Stimulated activated CD4-positive, alpha-beta T cell treated with anti-CD3 and anti-CD28 coated beads, Interleukin-4, amount 100 ng/mL, for 4 hours (primary cell): ENCODE results near the gene RPS4Y2.

Experiments used
- DNase-seq, 2 experiments: peaks; one replicate each; pipeline ENCODE4 v3.0.0-alpha.2; 2020

Gene RPS4Y2

DNA sequence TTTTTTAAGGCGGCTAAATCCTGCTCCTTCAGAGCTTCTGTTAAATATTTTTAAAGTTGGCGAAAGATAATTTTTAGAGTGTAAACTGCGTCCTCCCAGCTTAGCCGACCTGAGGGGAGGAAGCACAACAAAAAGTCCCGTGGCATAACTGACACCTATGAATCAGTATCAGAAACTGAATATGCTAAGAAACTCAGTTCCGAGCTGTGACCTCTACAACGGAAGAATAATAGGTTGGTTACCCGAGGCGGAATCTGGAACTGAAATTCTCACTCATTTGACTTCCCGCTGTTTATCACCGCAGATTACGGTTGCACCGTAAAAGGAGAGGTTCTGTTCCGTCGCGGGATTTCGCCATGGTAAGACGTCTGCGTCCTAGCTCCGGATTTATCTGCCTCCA, at the start of gene RPS4Y2:
Gene RPS4Y2 (plus strand): TSS at position 301 of the 400 bp plus-strand sequence. CDS start 56 bp downstream, at position 357.
- DNase-seq: no peak

DNA sequence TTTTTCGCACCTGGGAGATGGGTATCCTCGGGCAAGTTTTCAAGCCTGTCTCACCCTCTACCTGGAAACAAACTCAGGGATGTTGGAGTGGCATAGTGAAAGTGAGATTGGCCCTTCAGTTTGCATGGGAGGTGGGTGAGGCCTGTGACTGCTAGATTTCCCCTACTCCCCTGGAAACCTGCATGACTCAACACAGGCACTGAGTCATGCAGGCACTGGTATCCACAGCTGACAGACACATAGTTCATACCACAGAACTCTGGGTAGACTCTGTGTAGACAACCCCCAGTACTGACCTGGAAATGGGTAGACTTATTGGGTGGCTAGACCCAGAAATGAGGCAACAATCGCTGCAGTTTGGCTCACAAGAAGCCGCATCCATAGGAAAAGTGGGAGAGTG, 41.5 kb upstream of the RPS4Y2 start:
- DNase-seq: peak in 1 of 2 experiments; percentile 10

DNA sequence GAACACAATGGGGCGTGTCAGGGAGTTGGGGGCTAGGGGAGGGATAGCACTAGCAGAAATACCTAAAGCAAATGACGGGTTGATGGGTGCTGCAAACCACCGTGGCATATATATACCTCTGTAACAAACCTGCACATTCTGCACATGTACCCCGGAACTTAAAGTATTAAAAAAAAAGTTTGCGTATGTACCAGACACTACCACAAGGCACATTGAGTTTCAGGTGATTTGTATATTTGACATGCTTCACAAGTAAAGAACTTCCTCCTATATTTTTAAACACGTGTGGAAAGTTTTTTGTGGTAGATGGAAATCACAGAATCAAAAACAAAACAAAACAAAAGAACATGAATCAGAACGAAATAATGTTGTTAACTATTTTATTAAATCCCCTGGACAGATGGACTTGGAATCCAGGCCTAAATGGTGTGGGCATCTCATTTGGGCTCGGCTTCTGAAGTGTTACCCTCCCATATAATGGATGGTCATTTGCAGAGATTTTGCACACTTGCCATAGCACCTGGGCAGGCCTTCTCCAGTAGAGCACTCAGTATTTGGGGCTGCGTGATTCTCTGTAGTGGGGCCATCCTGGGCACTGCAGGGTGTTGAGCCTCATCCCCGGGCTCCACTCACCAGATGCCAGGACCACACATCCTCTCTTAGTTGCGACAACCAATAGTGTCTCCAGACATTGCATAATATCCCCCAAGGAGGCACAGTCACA, 29.6 kb upstream of the RPS4Y2 start:
- DNase-seq: no peak

DNA sequence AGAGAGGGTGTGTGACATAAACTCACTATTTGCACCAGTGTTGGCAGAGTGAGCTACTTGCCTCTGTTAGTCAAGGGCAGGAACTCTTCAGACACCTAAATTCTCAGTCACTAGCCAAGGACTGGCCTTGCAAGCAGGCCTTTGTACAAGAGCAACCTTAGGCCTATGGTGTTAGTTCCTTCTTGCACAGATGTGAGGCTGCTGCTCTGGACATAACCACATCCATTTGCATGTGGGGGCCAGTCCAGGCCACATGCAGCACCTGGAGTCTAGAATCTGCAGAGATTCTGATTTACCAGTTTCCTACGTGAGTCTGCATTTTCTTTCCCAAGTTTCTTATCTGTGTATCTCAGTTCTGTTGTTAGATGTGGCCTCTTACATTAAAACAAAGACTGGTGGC, 20.7 kb upstream of the RPS4Y2 start:
- DNase-seq: no peak

DNA sequence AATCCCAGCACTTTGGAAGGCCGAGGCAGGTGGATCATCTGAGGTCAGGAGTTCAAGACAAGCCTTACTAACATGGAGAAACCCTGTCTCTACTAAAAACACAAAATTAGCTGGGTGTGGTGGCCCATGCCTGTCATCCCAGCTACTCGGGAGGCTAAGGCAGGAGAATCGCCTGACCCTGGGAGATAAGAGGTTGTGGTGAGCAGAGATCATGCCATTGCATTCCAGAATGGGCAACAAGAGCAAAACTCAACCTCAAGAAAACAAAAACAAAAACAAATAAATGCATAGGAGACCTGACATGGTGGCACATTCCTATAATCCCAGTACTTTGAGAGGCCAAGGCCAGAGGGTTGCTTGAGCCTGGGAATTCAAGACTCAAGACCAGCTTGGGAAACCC, 16.1 kb upstream of the RPS4Y2 start:
- DNase-seq: no peak

DNA sequence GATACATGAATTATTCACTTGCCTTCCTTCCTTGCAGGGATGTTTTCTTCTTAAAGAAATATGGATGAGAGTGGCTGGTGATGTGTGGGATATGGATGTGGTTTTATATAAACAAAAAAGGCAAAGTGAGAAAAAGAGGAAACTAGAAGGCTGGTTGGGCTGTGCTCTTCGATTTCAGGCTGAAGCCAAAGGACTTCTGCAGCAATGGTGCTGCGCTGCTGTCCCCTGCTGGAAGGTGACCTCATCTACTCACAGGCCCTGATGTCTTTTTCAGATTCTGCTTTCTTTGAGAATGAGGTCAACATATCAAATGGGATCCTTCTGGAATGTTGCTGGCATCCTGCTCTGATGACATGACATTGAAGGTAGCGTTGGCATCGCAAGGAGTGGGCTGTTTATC, 15.3 kb upstream of the RPS4Y2 start:
- no peak for DNase-seq

DNA sequence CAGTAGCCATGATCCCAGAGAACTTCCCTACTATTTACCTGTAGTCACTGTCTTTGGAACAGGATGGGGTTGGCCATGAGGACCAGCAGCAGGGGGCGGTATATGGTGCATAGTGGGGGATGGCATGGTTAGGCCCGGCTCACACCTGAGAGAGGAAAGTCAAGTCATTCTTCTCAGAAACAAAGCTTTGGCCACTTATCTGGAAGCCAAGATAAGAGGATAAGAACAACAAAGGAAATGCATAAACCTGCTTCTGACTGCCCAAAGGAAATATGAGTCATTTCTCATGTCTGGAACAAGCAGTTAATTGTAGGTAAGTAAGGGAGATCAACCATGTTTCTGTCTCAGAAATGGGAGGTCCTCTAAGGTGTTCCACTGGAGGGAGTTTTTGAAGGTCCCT, 10.8 kb upstream of the RPS4Y2 start:
- DNase-seq: peak in 1 of 2 experiments; percentile 2

DNA sequence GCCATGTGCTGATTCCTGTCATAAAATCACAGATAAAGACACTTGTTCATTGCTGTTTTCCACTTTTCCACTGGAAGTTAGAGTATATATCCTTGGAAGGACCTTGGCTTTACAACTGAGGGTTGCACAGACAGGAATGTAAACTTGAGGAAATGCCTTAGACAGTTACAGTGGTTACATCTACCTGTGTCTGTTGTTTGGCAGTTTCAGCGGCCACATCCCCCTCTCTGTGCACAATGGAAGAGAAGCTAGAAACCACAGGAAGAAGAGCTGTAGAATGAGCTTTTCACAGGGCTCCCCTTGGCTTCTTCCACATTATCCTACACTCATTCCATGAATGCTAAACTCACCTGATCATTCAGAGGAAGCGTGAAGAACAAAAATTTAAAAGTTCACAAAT, 9.0 kb upstream of the RPS4Y2 start:
- DNase-seq: no peak

DNA sequence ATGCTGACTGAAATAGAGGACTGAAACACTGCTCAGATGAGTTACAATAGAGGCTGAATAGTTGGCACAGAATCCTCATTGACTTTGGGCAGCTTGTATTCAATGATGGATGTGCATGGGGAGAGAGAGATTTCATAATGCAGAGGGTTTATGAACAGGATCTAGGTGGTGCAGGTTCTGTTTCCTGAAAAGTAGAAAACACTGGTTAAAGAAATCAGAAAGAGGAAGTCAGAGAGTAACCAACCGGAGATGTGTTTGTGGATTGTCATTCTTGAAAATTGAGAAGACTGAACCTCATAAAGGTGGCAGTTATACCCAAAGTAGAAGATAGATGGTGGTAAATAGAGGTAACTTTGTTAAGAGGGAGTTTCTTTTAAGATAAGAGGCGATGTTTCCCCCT, 8.0 kb downstream of the RPS4Y2 start:
- no peak for DNase-seq

DNA sequence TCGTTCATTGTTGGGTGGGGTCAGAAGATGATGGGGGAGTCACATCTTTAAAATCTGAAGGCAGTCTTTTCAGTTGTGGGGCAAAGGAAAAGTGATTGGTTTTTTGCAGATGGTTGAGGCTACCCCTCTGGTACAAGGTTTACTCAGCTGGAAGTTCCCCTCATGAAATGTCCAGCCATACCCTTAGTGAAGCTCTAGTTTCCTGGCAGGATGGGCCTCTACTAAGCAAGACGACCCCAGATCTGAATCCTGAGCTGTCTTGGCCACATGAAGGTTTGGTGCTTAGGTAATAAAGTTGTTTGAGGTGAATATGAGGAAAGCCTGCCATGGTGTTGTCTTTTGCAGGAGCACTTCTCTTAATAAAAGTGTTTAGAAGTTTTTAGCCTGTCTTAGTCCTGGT, 9.2 kb downstream of the RPS4Y2 start:
- DNase-seq: no peak

DNA sequence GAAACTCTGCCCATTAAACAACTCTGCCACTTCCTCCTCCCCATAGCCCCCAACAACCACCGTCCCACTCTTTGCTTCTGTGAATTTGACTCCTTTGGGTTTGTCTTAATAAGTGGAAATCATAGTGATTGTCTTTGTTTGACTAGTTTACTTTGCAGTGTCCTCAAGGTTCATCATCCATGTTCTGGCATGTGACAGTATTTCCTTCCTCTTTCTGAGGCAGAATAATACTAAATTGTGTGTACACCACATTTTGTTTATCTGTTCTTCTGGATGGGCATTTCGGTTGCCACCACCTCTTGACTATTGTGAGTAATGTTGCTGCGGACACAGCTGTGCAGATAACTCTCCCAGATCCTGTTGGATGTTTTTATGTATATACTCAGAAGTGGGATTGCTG, 14.8 kb downstream of the RPS4Y2 start:
- no peak for DNase-seq

DNA sequence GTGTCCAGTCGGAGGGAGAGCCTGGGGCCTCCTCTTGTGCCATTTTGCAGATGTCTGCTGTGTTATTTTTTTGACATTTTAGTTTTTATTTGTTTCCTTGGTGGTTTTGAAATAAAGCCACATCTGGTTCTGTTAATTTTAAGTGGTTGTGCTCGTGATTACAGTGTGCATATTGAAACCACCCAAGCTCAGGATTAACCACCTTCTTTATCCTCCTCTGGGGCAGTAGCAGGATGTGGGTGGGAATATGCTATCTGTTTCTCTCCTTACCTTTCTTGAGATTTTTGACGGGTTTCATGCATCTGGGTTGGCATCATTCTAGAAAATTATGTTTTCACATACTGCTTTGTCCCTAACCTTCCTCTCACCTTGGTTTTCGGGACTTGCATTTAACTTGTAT, 20.2 kb downstream of the RPS4Y2 start:
- DNase-seq: no peak

DNA sequence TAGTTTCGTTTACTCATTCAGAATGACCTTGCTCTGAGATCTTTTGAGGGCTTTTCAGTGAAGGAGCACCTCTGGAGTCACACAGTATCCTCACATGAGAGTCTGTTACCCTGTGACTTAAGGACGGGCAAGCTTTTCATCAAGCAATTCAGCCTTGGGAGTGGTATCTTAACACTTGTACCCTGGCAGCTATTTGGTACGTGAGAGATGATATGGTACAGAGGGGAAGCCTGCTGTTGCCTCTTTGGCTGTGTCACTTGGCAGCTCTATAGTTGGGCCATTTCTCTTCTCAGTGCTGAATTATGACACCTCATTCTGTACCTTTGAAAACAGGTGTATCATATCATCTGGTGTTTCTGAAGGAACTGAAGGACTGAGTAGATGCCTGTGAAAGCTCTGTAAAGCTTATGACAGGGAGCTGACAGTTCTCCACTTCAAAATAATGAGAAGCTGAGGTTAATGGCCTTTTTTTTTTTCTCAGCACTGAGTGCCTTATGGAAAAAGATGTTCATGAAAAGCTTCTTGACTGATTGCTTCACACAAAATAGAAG, 24.3 kb downstream of the RPS4Y2 start:
- DNase-seq: no peak

DNA sequence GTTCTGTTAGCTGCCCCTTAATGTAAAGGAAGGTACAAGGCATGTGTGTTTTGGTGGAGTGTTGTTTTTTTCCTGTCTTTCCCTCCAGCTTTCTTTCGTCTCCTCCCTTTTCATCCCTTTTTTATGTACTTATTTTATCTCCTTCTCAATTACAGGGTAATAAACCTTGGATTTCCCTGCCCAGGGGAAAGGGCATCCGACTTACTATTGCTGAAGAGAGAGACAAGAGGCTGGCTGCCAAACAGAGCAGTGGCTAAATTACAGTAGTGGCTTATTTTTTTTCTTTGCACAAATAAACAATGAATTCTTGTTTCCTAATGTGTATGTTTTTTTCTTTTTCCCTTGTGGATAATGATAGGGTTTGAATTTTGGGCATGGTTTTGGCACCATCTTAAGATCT, 24.9 kb downstream of the RPS4Y2 start:
- DNase-seq: no peak

DNA sequence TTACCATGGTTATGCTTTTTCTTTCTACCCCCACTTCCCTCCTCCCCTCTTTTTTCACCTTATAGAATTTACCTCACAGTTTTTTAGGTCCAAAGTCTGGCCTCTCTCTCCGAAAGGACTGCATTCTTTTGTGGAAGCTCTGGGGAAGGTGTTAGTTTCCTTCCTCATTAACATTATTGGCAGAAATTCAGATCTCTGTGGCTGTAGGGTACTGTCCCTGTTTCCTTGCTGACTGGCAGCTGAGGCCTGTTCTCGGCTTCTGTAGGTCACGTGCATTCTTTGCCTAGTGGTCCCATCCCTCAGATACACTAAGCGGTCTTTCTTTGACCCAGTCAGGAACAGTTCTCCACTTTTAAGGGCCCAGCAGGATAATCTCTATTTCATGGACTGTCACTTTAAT, 25.5 kb downstream of the RPS4Y2 start:
- DNase-seq: no peak

DNA sequence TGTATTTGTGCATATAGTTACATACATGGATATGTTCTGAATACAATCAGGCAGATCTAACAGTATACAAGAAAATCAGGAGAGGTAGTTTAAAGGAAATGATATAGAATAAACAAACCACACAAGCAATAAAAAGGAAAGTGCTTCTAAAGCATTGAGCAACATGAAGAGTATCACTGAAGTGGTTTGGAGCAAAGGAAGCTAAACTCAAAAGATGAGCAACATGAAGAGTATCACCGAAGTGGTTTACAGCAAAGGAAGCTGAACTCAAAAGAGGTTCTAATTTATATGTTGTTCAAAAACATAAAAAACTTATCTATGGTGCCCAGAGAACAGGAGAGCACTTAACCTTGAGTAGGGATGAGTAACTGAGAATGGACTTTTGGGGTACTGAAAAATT, 29.1 kb downstream of the RPS4Y2 start:
- DNase-seq: no peak

DNA sequence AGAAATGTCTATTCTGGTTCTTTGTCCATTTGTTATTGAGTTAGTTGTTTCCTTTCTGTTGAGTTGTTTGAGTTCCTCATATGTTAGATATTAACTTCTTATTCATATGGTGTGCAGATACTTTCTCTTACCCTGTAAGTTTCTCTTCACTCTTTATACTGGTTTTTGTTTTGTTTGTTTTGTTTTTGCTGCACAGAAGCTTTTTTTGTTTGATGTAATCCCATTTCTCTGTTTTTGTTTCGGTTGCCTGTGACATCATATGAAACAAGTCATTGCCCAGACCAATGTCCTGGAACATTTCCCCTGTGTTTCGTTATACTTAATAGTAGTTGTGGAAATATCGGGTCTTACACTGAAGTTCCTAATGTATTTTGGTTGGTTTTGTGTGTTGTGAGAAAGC, 31.2 kb downstream of the RPS4Y2 start:
- DNase-seq: no peak

DNA sequence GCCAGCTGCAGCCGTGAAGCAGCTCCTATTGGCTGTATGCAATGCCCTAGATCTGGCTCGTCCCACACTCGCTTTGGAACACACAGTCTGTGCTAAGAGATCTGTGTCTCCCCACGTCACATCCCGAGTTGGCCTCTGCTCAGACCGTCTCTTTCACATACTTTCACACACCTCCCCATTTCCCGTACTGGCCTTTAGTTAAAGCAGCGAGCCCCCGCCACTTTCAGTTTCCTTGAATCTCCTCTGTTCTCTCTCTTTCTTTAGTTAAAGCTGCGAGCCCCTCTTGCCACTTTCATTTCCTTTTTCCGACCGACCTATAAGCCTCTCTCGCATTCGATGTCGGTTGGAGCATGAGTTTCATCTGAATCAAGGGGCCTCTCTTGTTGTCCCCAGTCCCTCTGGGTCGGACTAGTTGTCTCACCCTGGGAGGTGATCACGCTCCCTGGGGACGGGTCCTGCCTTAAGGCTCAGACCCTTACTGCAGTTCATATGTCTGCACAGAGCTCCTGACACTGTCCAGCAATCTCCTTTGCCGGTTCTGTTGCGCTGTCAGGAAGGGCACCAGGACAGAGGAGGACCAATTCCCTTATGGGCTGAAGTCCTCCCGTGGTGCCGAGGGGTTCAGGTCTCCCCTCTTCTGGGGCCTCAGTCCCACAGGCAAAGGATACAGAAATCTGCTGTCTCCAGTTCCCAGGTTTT, 42.6 kb downstream of the RPS4Y2 start:
- peak in 1 of 2 experiments; percentile 3 for DNase-seq

DNA sequence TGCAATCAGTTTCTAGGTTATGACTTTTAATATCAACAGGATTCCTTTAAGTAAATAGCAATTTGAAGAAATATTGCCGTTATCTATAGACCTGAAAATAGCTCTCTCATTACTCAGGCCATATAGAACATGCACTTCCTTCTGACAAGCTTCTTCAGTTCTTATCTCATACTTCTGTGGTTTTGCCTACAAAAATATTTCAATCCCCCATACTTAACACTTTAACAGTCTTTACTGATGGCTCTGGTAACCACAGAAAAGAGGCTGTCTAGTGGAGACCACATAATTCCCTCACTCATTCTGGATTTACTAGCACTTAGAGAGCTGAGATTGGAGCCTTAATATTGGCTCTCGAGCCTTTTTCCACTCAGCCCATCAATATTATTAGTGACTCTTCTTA, 46.8 kb downstream of the RPS4Y2 start:
- no peak for DNase-seq

DNA sequence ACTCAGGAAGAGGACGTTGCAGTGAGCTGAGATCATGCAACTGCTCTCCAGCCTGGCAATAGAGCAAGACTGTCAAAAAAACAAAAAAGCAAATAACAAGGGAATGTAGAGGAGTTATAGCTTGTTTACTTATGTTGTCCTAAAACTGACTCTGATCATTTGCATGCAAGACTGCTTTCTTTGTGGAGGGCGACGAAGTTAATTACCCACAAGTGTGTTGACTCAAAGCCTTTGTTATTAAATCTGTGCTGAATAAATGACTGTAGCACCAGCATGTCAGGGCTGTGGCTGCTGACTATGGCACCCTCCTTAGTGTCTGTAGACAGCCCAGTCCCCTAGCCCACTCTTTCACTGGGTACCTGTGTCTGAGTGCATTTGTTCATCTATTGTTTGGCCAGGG, 50.3 kb downstream of the RPS4Y2 start:
- DNase-seq: no peak

DNA sequence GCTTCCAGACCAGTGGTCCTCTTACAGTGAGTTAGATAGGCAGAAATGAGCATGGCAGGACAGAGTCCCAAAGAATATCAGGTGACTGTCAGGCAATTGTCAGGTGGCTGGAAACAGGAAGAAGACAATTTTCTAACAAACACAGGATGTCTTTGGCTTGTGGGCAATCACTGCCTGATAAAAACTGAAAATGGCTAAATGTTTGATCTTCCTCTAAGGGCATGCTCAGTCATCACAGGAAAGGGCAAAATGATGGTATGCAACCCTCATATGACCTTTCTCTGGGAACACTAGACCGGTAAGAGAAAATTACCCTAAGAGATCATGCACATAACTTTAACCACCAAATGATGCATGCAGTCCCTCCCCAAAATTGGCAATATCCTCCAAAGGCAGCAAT, 57.6 kb downstream of the RPS4Y2 start:
- DNase-seq: no peak

DNA sequence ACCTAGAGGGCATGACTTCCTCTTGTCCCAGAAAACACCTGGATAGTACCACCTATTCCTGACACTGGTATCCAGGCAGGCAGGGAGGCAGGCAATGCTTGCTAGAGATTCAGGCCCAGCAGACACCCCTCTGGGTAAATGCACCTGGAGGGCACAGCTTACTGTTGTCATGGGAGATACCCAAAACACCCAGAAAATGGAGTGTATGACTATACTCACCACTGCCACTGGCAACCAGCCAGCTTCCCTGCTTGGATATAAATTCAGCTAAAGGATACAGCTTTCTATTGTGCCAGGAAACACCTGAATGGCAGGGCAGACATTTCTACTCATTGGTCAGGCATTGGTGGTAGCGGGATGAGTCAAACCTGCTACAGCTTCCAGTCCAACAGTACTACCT, 58.9 kb downstream of the RPS4Y2 start:
- DNase-seq: no peak

DNA sequence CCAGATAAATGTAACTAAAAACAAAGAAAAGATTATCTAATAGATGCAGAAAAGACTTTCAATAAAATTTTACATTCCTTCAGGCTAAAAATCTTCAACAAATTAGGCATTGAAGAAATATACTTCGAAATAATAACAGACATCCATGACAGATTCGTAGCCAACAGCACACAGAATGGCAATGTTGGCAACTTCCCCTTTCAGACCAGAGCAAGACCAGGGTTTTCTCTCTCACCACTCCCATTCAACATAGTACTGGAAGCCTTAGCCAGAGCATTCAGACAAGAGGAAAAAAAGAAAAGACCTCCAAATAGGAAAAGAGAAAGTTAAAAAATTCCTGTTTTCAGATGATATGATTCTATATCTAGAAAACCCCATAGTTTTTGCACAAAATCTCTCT, 61.2 kb downstream of the RPS4Y2 start:
- no peak for DNase-seq
